ENCODE data around the gene CROT. TPM values are rescaled to one million over a fixed set of nuclear protein-coding genes. Genes with fewer than 3 reads are reported as not detected.

The CROT gene
- total RNA-seq, 1 experiment from 2014 or later = 4.0 TPM

- TF ChIP-seq USF2 (CRISPR knock-in tag; IDR thresholded peaks at IDR 0.05) = no peak
These were observed 503 bp downstream of the CROT start (continued) for GRCh38 chr7:87345962-87346371.

- Mint-ChIP-seq H3K36me3 (peaks cover 35% of the 10 kb centered on the region), H3K4me3 (no peak overlapping the region), H3K27me3 (ENCODE audit: low read depth) (peaks cover 12% of the 10 kb centered on the region), H3K27ac (no peak overlapping the region), H3K9me3 (peaks cover 24% of the 10 kb centered on the region), H3K4me1 (peaks cover 30% of the 10 kb centered on the region)
- no peak for DNase-seq (ENCODE audit: low spot score)
- ChIA-PET CTCF (no interaction called here), POLR2A (no interaction called here)
- ATAC-seq = no peak
- no peak for TF ChIP-seq ERG (CRISPR knock-in tag; IDR thresholded peaks at IDR 0.05)
- no peak for TF ChIP-seq E2F4 (CRISPR knock-in tag; IDR thresholded peaks at IDR 0.05; ENCODE audit: borderline replicate concordance, low read depth)
- no peak for TF ChIP-seq SP1 (CRISPR knock-in tag; conservative IDR thresholded peaks at IDR 0.05)
These were observed 1.7 kb downstream of the CROT start for GRCh38 chr7:87347207-87347606.

GRCh38 chr7:87347664-87348063 is 2.2 kb downstream of the CROT start:
- Mint-ChIP-seq H3K4me1 (peaks cover 25% of the 10 kb centered on the region), H3K9me3 (peaks cover 29% of the 10 kb centered on the region), H3K27me3 (ENCODE audit: low read depth) (peaks cover 12% of the 10 kb centered on the region), H3K27ac (no peak overlapping the region), H3K36me3 (peaks cover 40% of the 10 kb centered on the region), H3K4me3 (no peak overlapping the region)
- DNase-seq (ENCODE audit: low spot score) (no peak), ATAC-seq (no peak)
- TF ChIP-seq STAT6 (CRISPR knock-in tag; conservative IDR thresholded peaks at IDR 0.05; ENCODE audit: low read depth) (no peak), ELF4 (CRISPR knock-in tag; IDR thresholded peaks at IDR 0.05; ENCODE audit: low read depth) (no peak), TEAD1 (CRISPR knock-in tag; IDR thresholded peaks at IDR 0.05) (no peak), JUN (CRISPR knock-in tag; IDR thresholded peaks at IDR 0.05) (no peak), ZSCAN18 (CRISPR knock-in tag; IDR thresholded peaks at IDR 0.05) (no peak), TEAD4 (CRISPR knock-in tag; IDR thresholded peaks at IDR 0.05) (no peak), NR1H2 (CRISPR knock-in tag; IDR thresholded peaks at IDR 0.05) (no peak), SOX15 (CRISPR knock-in tag; IDR thresholded peaks at IDR 0.05) (no peak), ATF6 (CRISPR knock-in tag; IDR thresholded peaks at IDR 0.05) (no peak), MXD4 (CRISPR knock-in tag; IDR thresholded peaks at IDR 0.05; ENCODE audit: borderline replicate concordance) (no peak), GTF2I (CRISPR knock-in tag; conservative IDR thresholded peaks at IDR 0.05) (no peak), ATF2 (CRISPR knock-in tag; IDR thresholded peaks at IDR 0.05; ENCODE audit: borderline replicate concordance, low read depth) (no peak), CTCF (IDR thresholded peaks at IDR 0.05) (no peak), E2F5 (CRISPR knock-in tag; IDR thresholded peaks at IDR 0.05) (no peak), CBFB (CRISPR knock-in tag; IDR thresholded peaks at IDR 0.05; ENCODE audit: low read depth) (no peak), JAZF1 (CRISPR knock-in tag; IDR thresholded peaks at IDR 0.05) (no peak), SP1 (CRISPR knock-in tag; conservative IDR thresholded peaks at IDR 0.05) (no peak)
- ChIA-PET POLR2A (no interaction called here), CTCF (no interaction called here)

Data from WTC11 (cell line).